DOHH2 (cell line): ENCODE measurements around the gene BRSK2.

Experiments used
- CTCF ChIP-seq: fragments of 200-600 bp; sonication (generic); IDR thresholded peaks from one replicate; pipeline ENCODE4 v1.5.1; 2014; ENCODE audit warnings: antibody characterized with exemption, mild to moderate bottlenecking, low read depth, low read length; ENCODE audit not compliant: poor library complexity, severe bottlenecking
- EZH2phosphoT487 ChIP-seq: fragments of 200-600 bp; sonication (generic); IDR thresholded peaks from 2 replicates; pipeline ENCODE4 v1.6.1; 2017; ENCODE audit warnings: borderline replicate concordance, mild to moderate bottlenecking, antibody characterized with exemption, low read length, moderate library complexity, mixed read lengths

GRCh38 chr11:1442163-1442562 lies 52.4 kb downstream of the BRSK2 start:
- TF ChIP-seq CTCF: no peak
- TF ChIP-seq EZH2phosphoT487: no peak
